GM21576 (cell line): ENCODE results near the gene PATE1.

ENCODE experiments used
- ATAC-seq: cut with Tn5 transposase; IDR thresholded peaks from one replicate; pipeline ENCODE4 v1.9.1; 2021; ENCODE audit warnings: mild to moderate bottlenecking, moderate library complexity; ENCODE audit not compliant: unreplicated experiment

The PATE1 gene

DNA sequence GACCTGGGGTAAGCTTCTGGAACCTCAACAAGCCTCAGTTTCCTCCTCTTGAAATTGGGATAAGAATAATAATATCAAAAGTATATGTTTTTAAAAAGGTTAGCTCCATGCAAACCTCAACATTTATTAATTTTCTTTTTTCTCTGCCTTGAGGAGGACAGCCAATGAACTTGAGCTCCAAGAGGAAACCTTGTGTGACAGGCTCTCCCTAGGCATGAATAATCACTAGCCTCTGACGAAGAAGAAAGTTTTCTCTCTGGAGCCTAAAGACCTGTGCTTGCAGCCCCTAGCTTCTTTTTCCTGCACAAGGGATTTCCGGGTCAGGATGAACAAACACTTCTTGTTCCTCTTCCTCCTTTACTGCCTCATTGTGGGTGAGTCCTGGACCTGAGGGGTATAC is 41.7 kb downstream of the PATE1 start, which contains the start of gene PATE3:
Gene PATE3, plus strand, starts transcription at position 301 of the 400 bp plus-strand sequence. Its CDS starts 25 bp downstream, at position 326.
- no peak for ATAC-seq

DNA sequence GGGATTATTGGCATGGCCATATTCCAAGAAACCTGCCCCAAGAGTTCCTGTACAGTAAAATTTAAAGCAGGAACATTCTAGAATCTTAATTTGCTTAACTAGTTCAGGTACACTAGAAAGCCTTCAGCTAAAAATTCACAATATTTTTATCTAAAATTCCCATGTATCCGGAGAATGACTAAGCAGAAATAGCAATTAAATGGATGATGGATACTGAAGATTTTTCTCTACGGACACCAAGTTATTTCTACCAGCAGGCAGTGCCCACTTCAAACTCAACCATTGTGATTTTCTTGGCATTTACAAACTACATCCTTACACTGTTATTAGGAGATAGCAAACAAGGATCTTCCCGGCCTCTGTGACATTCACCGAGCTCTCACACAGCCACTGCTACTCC is 44.7 kb downstream of the PATE1 start:
- no peak for ATAC-seq

DNA sequence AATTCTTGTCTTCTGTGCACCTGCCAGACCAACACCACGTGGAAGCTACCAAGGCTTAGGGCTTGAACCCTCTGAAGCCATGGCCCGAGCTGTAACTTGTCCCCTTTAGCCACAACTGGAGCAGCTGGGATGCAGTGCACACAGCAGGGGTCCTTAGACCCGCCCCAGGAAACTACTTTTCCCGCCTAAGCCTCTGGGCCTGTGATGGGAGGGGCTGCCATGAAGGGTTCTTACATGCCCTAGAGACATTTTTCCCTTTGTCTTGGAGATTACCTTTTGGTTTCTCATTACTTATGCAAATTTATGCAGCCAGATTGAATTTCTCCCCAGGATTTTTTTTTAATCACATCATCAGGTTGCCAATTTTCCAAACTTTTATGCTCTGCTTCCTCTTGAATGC is 51.6 kb downstream of the PATE1 start:
- no peak for ATAC-seq
